Smooth muscle cell (in vitro differentiated cells): ENCODE measurements around the gene PPM1A. TPM values are rescaled to one million over a fixed set of nuclear protein-coding genes. Genes with fewer than 3 reads are reported as not detected.

Experiments
- DNase-seq: peaks from one replicate; lab custom pipeline; 2025; ENCODE audit not compliant: unreplicated experiment; lab: John Stamatoyannopoulos, UW
- H2AFZ ChIP-seq: fragments of 200-600 bp; sonication (generic); 2 replicates; pipeline ENCODE4 v1.6.0; 2016; ENCODE audit warnings: antibody characterized with exemption, low read depth, mild to moderate bottlenecking
- H3F3A ChIP-seq: fragments of 200-600 bp; sonication (generic); 2 replicates; pipeline ENCODE4 v1.6.0; 2017; ENCODE audit warnings: antibody characterized with exemption, low read depth
- H3K27ac ChIP-seq: fragments of 200-600 bp; sonication (generic); 2 replicates; pipeline ENCODE4 v1.5.1; 2016; ENCODE audit warnings: low read depth, mild to moderate bottlenecking
- H3K27me3 ChIP-seq: fragments of 200-600 bp; sonication (generic); 2 replicates; pipeline ENCODE4 v1.6.1; 2016; ENCODE audit warnings: low read depth, mild to moderate bottlenecking
- H3K36me3 ChIP-seq: fragments of 200-600 bp; sonication (generic); 2 replicates; pipeline ENCODE4 v1.5.1; 2016; ENCODE audit warnings: low read depth
- H3K4me1 ChIP-seq: fragments of 200-600 bp; sonication (generic); 2 replicates; pipeline ENCODE4 v1.5.1; 2016; ENCODE audit warnings: low read depth
- H3K4me2 ChIP-seq: fragments of 200-600 bp; sonication (generic); 2 replicates; pipeline ENCODE4 v1.6.0; 2016; ENCODE audit warnings: mild to moderate bottlenecking
- H3K4me3 ChIP-seq: fragments of 200-600 bp; sonication (generic); 2 replicates; pipeline ENCODE4 v1.5.1; 2016; ENCODE audit warnings: mild to moderate bottlenecking
- H3K79me2 ChIP-seq: fragments of 200-600 bp; sonication (generic); 2 replicates; pipeline ENCODE4 v1.6.0; 2016; ENCODE audit warnings: low read depth, mild to moderate bottlenecking
- H3K9ac ChIP-seq: fragments of 200-600 bp; sonication (generic); 2 replicates; pipeline ENCODE4 v1.6.0; 2016; ENCODE audit warnings: low read depth
- H3K9me3 ChIP-seq: fragments of 200-600 bp; sonication (generic); replicated peaks from 2 replicates; pipeline ENCODE4 v1.5.1; 2016; ENCODE audit warnings: low read depth
- H4K20me1 ChIP-seq: fragments of 200-600 bp; sonication (generic); 2 replicates; pipeline ENCODE4 v1.6.0; 2016; ENCODE audit warnings: low read depth
- WGBS: methylation state at CpG from one replicate; pipeline ENCODE4 v1.1.7; 2016; ENCODE audit warnings: low lambda C conversion rate; 5-methylcytosine and 5-hydroxymethylcytosine counted together
- polyA plus RNA-seq: library from polyadenylated mRNA; unstranded; fragments of >200 nt; fragmentation: Nextera tagmentation; extraction: Ambion mirVana; gene quantifications from 2 replicates; pipeline ENCODE4 v1.2.1, GENCODE V29; 2016
- total RNA-seq: library from RNA; depleted of rRNA; stranded (reverse); fragments of >200 nt; gene quantifications from 2 replicates; pipeline ENCODE4 v1.2.3, GENCODE V29; 2014
- TF ChIP-seq, protein P1 (sequence below): fragments of 200-600 bp; sonication (generic); IDR thresholded peaks from 2 replicates; pipeline ENCODE4 v1.5.1; 2017; ENCODE audit warnings: borderline replicate concordance, mild to moderate bottlenecking, antibody characterized with exemption; ENCODE audit not compliant: insufficient read depth, poor library complexity, severe bottlenecking

Gene PPM1A
- total and polyA plus RNA-seq, 2 experiments from 2014 or later: 17.5 to 30.0 TPM

DNA sequence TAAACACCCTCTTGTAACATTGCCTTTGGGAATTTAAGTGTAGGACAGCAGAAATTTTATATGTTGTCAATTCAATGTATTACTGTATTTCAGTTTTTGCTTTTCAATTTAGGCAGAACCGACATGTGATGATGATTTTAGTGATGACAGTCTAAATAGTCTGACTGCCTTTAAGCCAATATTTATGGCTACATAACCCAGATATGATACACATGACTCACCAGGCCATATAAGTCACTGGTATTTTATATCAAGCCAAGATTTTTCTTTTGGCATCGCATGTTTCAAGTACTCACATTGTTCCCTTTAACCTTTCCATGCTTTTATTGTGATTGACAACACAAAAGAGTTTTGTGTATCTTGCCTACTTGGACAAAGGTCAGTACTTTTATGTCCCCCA is 13.6 kb upstream of the PPM1A start:
- Histone ChIP-seq H4K20me1 (no peaks in the 10 kb centered on the region), H3K4me2 (no peak overlapping the region), H3K9me3 (no peaks in the 10 kb centered on the region), H3K79me2 (no peaks in the 10 kb centered on the region), H3K36me3 (no peaks in the 10 kb centered on the region), H2AFZ (no peak overlapping the region), H3K4me3 (no peak overlapping the region), H3K27ac (no peak overlapping the region), H3F3A (no peaks in the 10 kb centered on the region), H3K27me3 (no peaks in the 10 kb centered on the region), H3K4me1 (no peaks in the 10 kb centered on the region), H3K9ac (no peak overlapping the region)
- WGBS: 89% methylated on average over 2 of the region's 2 CpGs
- DNase-seq: no peak
- TF ChIP-seq, protein P1, sequence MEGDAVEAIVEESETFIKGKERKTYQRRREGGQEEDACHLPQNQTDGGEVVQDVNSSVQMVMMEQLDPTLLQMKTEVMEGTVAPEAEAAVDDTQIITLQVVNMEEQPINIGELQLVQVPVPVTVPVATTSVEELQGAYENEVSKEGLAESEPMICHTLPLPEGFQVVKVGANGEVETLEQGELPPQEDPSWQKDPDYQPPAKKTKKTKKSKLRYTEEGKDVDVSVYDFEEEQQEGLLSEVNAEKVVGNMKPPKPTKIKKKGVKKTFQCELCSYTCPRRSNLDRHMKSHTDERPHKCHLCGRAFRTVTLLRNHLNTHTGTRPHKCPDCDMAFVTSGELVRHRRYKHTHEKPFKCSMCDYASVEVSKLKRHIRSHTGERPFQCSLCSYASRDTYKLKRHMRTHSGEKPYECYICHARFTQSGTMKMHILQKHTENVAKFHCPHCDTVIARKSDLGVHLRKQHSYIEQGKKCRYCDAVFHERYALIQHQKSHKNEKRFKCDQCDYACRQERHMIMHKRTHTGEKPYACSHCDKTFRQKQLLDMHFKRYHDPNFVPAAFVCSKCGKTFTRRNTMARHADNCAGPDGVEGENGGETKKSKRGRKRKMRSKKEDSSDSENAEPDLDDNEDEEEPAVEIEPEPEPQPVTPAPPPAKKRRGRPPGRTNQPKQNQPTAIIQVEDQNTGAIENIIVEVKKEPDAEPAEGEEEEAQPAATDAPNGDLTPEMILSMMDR: no peak

DNA sequence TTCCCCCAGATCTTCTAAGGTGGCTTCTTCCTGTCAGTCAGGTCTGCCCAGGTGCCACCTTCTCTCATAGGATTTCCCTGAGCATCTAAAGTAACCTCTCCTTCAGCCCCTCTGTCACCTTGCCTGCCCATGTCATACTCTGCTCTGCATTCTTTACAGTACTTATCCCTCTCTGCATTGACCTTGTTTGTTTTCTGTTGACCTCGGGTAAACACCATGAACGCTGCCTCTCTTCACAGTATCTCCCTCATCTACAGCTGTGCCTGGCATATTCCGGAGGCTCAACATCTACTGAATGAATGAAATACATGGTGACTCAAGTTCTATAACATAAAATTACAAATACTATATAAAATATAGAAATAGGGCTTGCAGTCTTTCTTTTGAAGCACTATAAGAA is 10.1 kb upstream of the PPM1A start:
- Histone ChIP-seq H2AFZ (no peak overlapping the region), H3K36me3 (no peaks in the 10 kb centered on the region), H3K9ac (no peak overlapping the region), H3K4me3 (no peak overlapping the region), H3F3A (no peaks in the 10 kb centered on the region), H4K20me1 (no peaks in the 10 kb centered on the region), H3K27me3 (no peaks in the 10 kb centered on the region), H3K4me2 (no peak overlapping the region), H3K4me1 (no peaks in the 10 kb centered on the region), H3K27ac (no peak overlapping the region), H3K9me3 (no peaks in the 10 kb centered on the region), H3K79me2 (no peaks in the 10 kb centered on the region)
- TF ChIP-seq, protein P1: no peak
- 98% methylated on average over 3 of the region's 3 CpGs for WGBS
- DNase-seq: no peak

DNA sequence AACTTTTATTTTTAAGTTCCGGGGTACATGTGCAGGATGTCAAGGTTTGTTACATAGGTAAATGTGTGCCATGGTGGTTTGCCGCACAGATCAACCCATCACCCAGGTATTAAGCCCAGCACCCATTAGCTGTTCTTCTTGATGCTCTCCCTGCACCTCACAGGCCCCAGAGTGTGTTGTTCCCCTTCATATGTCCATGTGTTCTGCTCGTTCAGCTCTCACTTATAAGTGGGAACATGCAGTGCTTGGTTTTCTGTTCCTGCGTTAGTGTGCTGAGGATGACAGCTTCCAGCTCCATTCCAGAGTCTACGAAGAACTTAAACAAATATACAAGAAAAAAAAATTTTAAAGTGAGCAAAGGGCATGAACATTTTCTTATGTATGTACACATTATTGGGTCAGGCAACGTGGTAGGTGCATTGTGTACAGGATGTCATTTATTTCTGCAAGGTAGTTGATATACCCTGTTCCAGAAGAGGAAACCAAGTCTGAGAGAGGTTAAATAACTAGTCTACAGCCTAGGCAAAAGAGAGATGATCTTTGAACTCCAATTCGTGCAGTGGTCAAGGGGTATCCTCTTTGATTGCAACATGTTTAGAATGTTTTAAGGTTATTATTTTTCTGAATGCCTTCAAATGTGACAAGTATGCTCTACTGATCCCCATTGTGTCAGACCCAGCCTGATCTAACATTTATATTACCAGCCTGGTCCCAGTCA is 8.7 kb upstream of the PPM1A start:
- DNase-seq: no peak
- Histone ChIP-seq H3K27me3 (no peaks in the 10 kb centered on the region), H4K20me1 (no peaks in the 10 kb centered on the region), H2AFZ (no peak overlapping the region), H3K79me2 (no peaks in the 10 kb centered on the region), H3K4me1 (no peaks in the 10 kb centered on the region), H3K27ac (no peak overlapping the region), H3K4me2 (no peak overlapping the region), H3K9ac (no peak overlapping the region), H3K4me3 (no peak overlapping the region), H3K36me3 (no peaks in the 10 kb centered on the region), H3K9me3 (no peaks in the 10 kb centered on the region), H3F3A (no peaks in the 10 kb centered on the region)
- TF ChIP-seq, protein P1: no peak
- 82% methylated on average over 7 of the region's 7 CpGs for WGBS

DNA sequence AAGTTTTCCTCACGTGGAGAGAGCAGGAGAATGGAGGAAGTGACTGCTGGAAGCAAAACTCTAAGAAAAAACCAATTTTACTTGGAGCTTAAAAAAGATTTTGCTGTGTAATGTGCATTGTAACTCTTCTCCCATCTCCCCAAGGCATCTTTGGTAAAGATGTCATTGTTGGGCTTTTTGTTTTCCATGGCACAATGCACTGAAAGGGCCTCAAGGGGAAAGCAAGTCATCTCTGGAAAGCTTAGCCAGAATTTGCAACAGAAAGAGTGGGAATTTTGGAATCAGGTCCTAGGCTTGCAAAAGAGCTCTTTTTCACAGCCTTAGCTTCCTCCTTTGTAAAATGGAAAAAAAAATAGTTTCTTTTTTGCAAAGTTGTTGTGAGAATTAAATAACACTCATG is 7.9 kb upstream of the PPM1A start:
- Histone ChIP-seq H3F3A (no peaks in the 10 kb centered on the region), H3K36me3 (no peaks in the 10 kb centered on the region), H3K79me2 (no peaks in the 10 kb centered on the region), H3K9ac (no peak overlapping the region), H3K4me2 (no peak overlapping the region), H2AFZ (no peak overlapping the region), H3K4me3 (no peak overlapping the region), H3K4me1 (no peaks in the 10 kb centered on the region), H3K9me3 (no peaks in the 10 kb centered on the region), H3K27me3 (no peaks in the 10 kb centered on the region), H4K20me1 (no peaks in the 10 kb centered on the region), H3K27ac (no peak overlapping the region)
- 53% methylated on average over 1 of the region's 1 CpG for WGBS
- no peak for DNase-seq
- TF ChIP-seq, protein P1: no peak
